ENCODE results near the gene KEL. TPM values are rescaled to one million over a fixed set of nuclear protein-coding genes. Genes with fewer than 3 reads are reported as not detected.

Gene KEL, protein sequence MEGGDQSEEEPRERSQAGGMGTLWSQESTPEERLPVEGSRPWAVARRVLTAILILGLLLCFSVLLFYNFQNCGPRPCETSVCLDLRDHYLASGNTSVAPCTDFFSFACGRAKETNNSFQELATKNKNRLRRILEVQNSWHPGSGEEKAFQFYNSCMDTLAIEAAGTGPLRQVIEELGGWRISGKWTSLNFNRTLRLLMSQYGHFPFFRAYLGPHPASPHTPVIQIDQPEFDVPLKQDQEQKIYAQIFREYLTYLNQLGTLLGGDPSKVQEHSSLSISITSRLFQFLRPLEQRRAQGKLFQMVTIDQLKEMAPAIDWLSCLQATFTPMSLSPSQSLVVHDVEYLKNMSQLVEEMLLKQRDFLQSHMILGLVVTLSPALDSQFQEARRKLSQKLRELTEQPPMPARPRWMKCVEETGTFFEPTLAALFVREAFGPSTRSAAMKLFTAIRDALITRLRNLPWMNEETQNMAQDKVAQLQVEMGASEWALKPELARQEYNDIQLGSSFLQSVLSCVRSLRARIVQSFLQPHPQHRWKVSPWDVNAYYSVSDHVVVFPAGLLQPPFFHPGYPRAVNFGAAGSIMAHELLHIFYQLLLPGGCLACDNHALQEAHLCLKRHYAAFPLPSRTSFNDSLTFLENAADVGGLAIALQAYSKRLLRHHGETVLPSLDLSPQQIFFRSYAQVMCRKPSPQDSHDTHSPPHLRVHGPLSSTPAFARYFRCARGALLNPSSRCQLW
- not detected for total RNA-seq

- no peak within 1 kb of the TSS for H3K4me3 Mint-ChIP-seq
- peaks cover 26 to 47% of the 10 kb centered on the region in 2 donors for H3K27me3 Mint-ChIP-seq
- ATAC-seq = no peak
- no peak for DNase-seq (ENCODE audit: low spot score)
- H3K9me3 Mint-ChIP-seq = no peaks in the 10 kb centered on the region
- no peaks in the 10 kb centered on the region for H3K4me1 Mint-ChIP-seq (ENCODE audit: low read depth in 2 of 2)
- H3K27ac Mint-ChIP-seq = no peak within 1 kb of the TSS
- no peaks in the 10 kb centered on the region for H3K36me3 Mint-ChIP-seq
These were observed at the start of gene KEL for GRCh38 chr7:142961973-142962926. Gene KEL, minus strand, starts transcription at chr7:142962363. Its CDS starts 157 bp downstream, at chr7:142962206.

GRCh38 chr7:143008007-143008901 lies 46.1 kb upstream of the KEL start:
- H3K9me3 Mint-ChIP-seq = no peaks in the 10 kb centered on the region
- peak; percentile 89 for ATAC-seq
- peaks cover 3 to 5% of the 10 kb centered on the region in 2 donors for H3K4me1 Mint-ChIP-seq (ENCODE audit: low read depth in 2 of 2)
- peak; percentile 73 for DNase-seq (ENCODE audit: low spot score)
- no peaks in the 10 kb centered on the region for H3K36me3 Mint-ChIP-seq
- peaks cover 17 to 40% of the 10 kb centered on the region in 2 donors for H3K27me3 Mint-ChIP-seq
- H3K27ac Mint-ChIP-seq = no peak overlapping the region
- no peak overlapping the region for H3K4me3 Mint-ChIP-seq

DNA sequence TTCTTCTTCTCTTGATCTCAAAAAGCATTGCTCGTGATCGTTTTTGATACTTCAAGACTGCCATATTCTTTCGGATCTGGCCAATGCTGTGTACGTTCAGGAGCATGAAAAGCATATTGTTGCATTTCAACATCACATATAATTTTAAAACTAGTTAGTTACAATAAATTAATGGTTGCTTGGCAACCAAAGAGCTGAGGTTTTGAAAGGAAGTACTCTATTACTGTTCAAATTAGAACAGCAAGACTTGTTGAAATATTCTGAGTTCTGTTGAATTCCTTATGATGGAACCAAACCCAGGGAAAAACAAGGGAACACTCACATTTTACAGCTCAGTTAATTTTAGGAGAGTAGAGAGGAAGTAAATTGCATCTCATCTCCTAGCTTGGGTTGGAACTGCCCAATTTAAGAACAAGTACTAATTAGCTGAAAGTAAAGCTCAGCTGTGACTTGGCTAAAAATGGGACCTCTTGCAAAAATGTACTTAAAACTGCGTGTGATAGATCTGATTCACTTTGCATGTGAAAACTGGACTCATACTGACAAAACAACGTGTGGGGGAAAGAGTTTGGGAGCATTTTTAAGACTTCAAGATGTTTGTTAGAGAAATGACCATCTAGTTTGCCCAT lies 43.6 kb upstream of the KEL start:
- no peak overlapping the region for H3K27ac Mint-ChIP-seq
- H3K27me3 Mint-ChIP-seq = peaks cover 15 to 38% of the 10 kb centered on the region in 2 donors
- no peak overlapping the region for H3K4me3 Mint-ChIP-seq
- H3K4me1 Mint-ChIP-seq (ENCODE audit: low read depth in 2 of 2) = peaks cover 5 to 7% of the 10 kb centered on the region in 2 donors
- DNase-seq (ENCODE audit: low spot score) (no peak), ATAC-seq (no peak)
- H3K9me3 Mint-ChIP-seq = no peaks in the 10 kb centered on the region
- no peaks in the 10 kb centered on the region for H3K36me3 Mint-ChIP-seq

GRCh38 chr7:143003393-143004051 lies 41.4 kb upstream of the KEL start:
- DNase-seq (ENCODE audit: low spot score) (no peak), ATAC-seq (peak; percentile 66 to 69)
- Mint-ChIP-seq H3K9me3 (no peaks in the 10 kb centered on the region), H3K4me1 (ENCODE audit: low read depth in 2 of 2) (peaks cover 5 to 7% of the 10 kb centered on the region in 2 donors), H3K27me3 (peaks cover 8 to 20% of the 10 kb centered on the region in 2 donors), H3K4me3 (peak overlapping the region; percentile 72), H3K27ac (peak overlapping the region in 1 of 2 donors; percentile 1), H3K36me3 (no peaks in the 10 kb centered on the region)

DNA sequence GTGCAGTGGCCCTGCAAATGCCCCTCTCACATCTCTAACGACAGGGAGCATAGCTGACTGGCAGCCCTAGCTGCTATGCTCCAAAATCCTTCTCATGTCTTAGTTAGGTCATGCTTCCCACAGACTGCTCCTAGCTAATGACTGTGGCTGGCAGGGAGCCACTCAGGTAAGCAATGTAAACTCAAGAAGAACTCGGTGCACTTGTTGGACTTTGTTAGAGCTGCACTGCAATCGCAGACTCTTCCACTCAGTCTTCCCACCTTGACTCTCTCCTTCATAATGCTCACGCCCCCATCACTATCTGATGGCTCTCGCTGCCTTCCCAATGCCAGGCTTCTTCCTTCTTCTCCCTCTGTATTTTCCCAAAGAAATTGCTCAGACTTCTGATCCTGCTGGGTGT lies 40.7 kb upstream of the KEL start:
- peak overlapping the region; percentile 72 for H3K4me3 Mint-ChIP-seq
- no peaks in the 10 kb centered on the region for H3K36me3 Mint-ChIP-seq
- DNase-seq (ENCODE audit: low spot score) (no peak), ATAC-seq (no peak)
- H3K27me3 Mint-ChIP-seq = peaks cover 7 to 16% of the 10 kb centered on the region in 2 donors
- no peaks in the 10 kb centered on the region for H3K9me3 Mint-ChIP-seq
- peak overlapping the region in 1 of 2 donors; percentile 1 for H3K27ac Mint-ChIP-seq
- peaks cover 5 to 6% of the 10 kb centered on the region in 2 donors for H3K4me1 Mint-ChIP-seq (ENCODE audit: low read depth in 2 of 2)

- Mint-ChIP-seq H3K4me3 (no peak overlapping the region), H3K9me3 (no peaks in the 10 kb centered on the region), H3K27ac (no peak overlapping the region), H3K36me3 (no peaks in the 10 kb centered on the region), H3K4me1 (ENCODE audit: low read depth in 2 of 2) (peaks cover 5% of the 10 kb centered on the region in 2 donors), H3K27me3 (peaks cover 6 to 13% of the 10 kb centered on the region in 2 donors)
- no peak for ATAC-seq
- no peak for DNase-seq (ENCODE audit: low spot score)
These were observed 39.9 kb upstream of the KEL start for GRCh38 chr7:143002106-143002505.

- Mint-ChIP-seq H3K27me3 (peaks cover 6 to 13% of the 10 kb centered on the region in 2 donors), H3K4me1 (ENCODE audit: low read depth in 2 of 2) (peaks cover 5% of the 10 kb centered on the region in 2 donors), H3K4me3 (no peak overlapping the region), H3K36me3 (no peaks in the 10 kb centered on the region), H3K27ac (no peak overlapping the region), H3K9me3 (no peaks in the 10 kb centered on the region)
- no peak for ATAC-seq
- DNase-seq (ENCODE audit: low spot score) = no peak
These were observed 38.5 kb upstream of the KEL start for GRCh38 chr7:143000648-143001047.

- ATAC-seq = no peak
- H3K4me1 Mint-ChIP-seq (ENCODE audit: low read depth in 2 of 2) = peaks cover 5% of the 10 kb centered on the region in 2 donors
- no peak overlapping the region for H3K4me3 Mint-ChIP-seq
- no peak for DNase-seq (ENCODE audit: low spot score)
- peaks cover 6 to 10% of the 10 kb centered on the region in 2 donors for H3K27me3 Mint-ChIP-seq
- no peaks in the 10 kb centered on the region for H3K9me3 Mint-ChIP-seq
- H3K27ac Mint-ChIP-seq = no peak overlapping the region
- H3K36me3 Mint-ChIP-seq = no peaks in the 10 kb centered on the region
These were observed 37.6 kb upstream of the KEL start for GRCh38 chr7:142999793-143000192.

GRCh38 chr7:142998966-142999365 lies 36.8 kb upstream of the KEL start:
- DNase-seq (ENCODE audit: low spot score) (no peak), ATAC-seq (no peak)
- no peaks in the 10 kb centered on the region for H3K9me3 Mint-ChIP-seq
- H3K4me1 Mint-ChIP-seq (ENCODE audit: low read depth in 2 of 2) = peaks cover 5% of the 10 kb centered on the region in 2 donors
- no peak overlapping the region for H3K4me3 Mint-ChIP-seq
- no peak overlapping the region for H3K27ac Mint-ChIP-seq
- H3K27me3 Mint-ChIP-seq = peaks cover 7 to 15% of the 10 kb centered on the region in 2 donors
- no peaks in the 10 kb centered on the region for H3K36me3 Mint-ChIP-seq

DNA sequence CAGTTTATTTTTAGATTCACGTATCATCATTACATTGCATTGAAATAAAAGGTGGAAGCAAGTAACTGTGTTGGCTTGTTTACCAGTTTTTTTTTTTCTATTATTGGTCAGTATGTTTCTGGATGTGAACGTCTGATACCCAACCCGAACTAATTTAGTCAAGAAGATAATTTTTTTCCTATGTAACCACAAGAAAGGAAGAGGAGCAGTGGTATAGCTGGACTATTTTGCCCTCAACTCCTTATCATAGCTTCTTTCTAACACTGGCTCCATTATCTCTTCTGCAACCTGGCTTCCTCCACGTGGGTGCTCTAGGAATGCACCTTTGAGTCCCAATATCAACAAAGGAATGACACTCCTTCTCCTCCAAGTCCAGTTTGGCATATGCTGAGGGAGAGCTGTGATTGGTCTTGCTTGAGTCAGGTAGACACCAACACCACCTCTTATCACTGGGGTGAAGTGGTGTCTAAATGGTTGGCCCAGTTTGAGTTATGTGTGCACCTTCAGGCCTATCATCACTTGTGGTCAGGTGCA lies 35.4 kb upstream of the KEL start:
- Mint-ChIP-seq H3K27me3 (peaks cover 12 to 24% of the 10 kb centered on the region in 2 donors), H3K4me3 (no peak overlapping the region), H3K9me3 (no peaks in the 10 kb centered on the region), H3K4me1 (ENCODE audit: low read depth in 2 of 2) (no peaks in the 10 kb centered on the region), H3K27ac (no peak overlapping the region), H3K36me3 (no peaks in the 10 kb centered on the region)
- ATAC-seq = peak in 1 of 2 donors; percentile 45
- no peak for DNase-seq (ENCODE audit: low spot score)

DNA sequence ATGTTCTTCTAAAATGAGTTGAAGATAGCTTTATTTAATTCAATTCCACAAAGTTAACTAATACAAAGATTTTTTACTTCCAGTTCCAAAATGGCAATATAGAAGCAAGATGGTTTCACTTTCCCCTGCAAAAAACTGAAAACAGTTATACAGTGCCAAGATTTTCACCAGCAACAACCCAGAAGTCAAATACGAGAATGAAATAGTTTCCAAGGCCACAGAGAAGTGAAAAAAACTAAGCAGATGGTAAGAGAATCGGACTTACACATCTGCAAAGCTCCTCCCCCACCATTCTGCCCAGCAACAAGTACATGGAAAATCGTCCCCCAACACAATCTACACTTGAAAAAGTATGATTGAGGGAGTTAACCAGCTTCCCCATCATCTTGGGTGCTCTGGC lies 30.3 kb upstream of the KEL start:
- ATAC-seq = no peak
- Mint-ChIP-seq H3K4me3 (no peak overlapping the region), H3K36me3 (no peaks in the 10 kb centered on the region), H3K4me1 (ENCODE audit: low read depth in 2 of 2) (no peaks in the 10 kb centered on the region), H3K27ac (no peak overlapping the region), H3K27me3 (peaks cover 24 to 45% of the 10 kb centered on the region in 2 donors), H3K9me3 (no peaks in the 10 kb centered on the region)
- no peak for DNase-seq (ENCODE audit: low spot score)

- H3K9me3 Mint-ChIP-seq = peaks cover 4% of the 10 kb centered on the region
- H3K4me1 Mint-ChIP-seq (ENCODE audit: low read depth in 2 of 2) = no peaks in the 10 kb centered on the region
- ATAC-seq (peak in 1 of 2 donors; percentile 55), DNase-seq (ENCODE audit: low spot score) (no peak)
- no peak overlapping the region for H3K27ac Mint-ChIP-seq
- peaks cover 41 to 42% of the 10 kb centered on the region in 2 donors for H3K27me3 Mint-ChIP-seq
- H3K4me3 Mint-ChIP-seq = no peak overlapping the region
- H3K36me3 Mint-ChIP-seq = no peaks in the 10 kb centered on the region
These were observed 22.1 kb upstream of the KEL start for GRCh38 chr7:142984297-142984696.
